Fibroblast of skin of scalp (primary cell): ENCODE measurements around the gene TESK2. TPM values are rescaled to one million over a fixed set of nuclear protein-coding genes. Genes with fewer than 3 reads are reported as not detected.
"Not testable (repeated sequence)": the region's sequence is repeated elsewhere in the genome, so short reads cannot be mapped to it uniquely, and the experiment has no call there.

Experiments
- DNase-seq: peaks from one replicate; pipeline ENCODE4 v3.0.0-alpha.2; 2013
- polyA plus RNA-seq, 2 experiments: library from polyadenylated mRNA; unstranded; fragments of 120-200 nt; gene quantifications; one replicate each; pipeline ENCODE4 v1.2.1, GENCODE V29; 2013; ENCODE audit not compliant: insufficient read length in 2 of 2

Gene TESK2
- 1.1 TPM for polyA plus RNA-seq (2013, experiment 1 of 2; ENCODE audit: insufficient read length)
- polyA plus RNA-seq (2013, experiment 2 of 2; ENCODE audit: insufficient read length), result 1.5 TPM

GRCh38 chr1:45490626-45491486 lies at the start of gene TESK2:
TSS of gene TESK2 (minus strand) at chr1:45491163. CDS start at chr1:45457785, 33,378 bp downstream.
- DNase-seq, result peak; percentile 99

DNA sequence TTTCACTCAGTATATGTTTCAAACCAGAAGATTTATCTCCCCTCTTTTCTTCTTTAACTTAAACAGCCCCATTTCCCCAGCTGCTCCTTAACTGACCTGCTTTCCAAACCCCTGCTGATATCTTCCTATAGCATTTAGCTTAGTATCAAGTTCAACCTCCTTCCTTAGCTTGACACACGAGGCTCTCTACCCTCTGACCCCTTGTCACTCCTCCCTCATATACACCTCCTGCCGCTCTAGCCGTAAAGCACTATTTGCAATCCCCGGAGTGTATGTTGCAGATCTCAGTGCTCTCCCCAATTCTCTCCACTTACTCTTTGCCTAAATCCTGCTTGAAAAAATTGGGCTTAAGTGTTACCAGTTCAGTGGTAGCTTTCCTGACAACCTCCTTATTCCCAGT lies 45.9 kb upstream of the TESK2 start:
- no peak for DNase-seq

DNA sequence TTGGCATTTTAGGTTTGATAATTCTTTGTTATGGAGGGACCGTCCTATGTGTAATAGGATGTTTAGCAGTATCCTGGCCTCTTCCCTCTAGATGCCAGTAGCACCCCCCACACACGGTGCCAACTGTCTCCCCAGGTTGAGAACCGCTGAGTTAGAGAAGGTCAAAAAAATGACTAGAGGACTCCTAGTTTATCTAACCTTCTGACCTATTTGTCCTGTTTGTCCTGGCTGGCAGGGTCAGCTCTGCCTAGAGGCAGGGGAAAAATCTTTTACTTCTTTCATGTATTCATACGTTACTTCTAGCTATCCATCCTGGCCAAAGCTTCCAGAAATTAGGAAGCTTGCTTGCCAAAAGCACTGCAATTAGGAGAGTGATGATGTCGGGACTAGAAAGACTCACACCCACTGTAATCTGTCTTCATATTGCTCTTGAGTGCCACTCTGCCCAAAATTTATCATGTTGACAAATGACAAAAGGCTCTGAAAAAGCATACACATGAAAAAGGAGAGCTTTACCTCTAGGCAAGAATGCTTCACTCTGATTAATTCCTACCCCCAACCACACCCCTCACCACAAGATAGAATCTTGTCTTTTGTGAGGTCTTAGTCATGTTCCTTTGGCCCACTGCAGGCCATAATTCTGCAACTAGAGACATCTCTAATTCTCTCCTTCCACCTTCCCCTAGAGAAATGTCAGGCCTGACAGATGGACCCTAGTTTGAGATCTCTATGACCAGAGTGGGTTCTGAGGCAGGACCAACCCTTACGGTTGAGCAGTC lies 45.2 kb upstream of the TESK2 start:
- DNase-seq, result no peak

- DNase-seq, result no peak
Measured at GRCh38 chr1:45531873-45532272, 40.9 kb upstream of the TESK2 start.

DNA sequence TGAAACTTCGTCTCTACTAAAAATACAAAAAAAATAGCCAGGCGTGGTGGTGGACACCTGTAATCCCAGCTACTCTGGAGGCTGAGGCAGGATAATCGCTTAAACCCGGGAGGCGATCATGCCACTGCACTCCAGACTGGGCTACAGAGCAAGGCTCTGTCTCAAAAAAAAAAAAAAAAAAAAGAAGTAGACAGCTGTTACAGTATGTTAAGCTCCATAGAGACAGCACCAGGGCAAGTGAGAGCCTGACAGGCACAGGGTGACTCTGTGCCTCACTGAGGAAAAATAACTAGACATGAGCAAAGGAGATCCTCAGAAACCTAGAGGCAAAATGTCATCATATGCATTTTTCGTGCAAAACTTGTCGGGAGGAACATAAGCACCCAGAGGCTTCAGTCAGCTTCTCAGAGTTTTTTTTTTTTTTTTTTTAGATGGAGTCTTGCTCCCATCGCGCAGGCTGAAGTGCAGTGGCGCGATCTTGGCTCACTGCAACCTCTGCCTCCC lies 39.7 kb upstream of the TESK2 start:
- DNase-seq, result no peak

GRCh38 chr1:45526135-45526644 lies 35.2 kb upstream of the TESK2 start:
- DNase-seq, result no peak

- DNase-seq, result not testable (repeated sequence)
Measured at GRCh38 chr1:45523975-45524374, 33.0 kb upstream of the TESK2 start.

DNA sequence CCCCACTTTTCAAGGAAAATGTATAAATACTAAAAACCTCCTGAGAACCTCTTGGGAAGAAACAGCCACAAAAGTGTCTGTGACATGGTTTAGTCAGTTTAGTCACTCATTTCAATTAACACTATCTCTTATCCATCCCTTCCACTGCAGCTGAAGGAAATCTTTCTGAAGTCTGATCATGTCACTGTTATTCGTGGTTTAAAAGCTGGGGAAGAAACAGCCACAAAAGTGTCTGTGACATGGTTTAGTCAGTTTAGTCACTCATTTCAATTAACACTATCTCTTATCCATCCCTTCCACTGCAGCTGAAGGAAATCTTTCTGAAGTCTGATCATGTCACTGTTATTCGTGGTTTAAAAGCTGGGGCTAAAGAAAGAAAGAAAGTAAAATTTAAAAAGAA lies 32.6 kb upstream of the TESK2 start:
- not testable (repeated sequence) for DNase-seq

DNA sequence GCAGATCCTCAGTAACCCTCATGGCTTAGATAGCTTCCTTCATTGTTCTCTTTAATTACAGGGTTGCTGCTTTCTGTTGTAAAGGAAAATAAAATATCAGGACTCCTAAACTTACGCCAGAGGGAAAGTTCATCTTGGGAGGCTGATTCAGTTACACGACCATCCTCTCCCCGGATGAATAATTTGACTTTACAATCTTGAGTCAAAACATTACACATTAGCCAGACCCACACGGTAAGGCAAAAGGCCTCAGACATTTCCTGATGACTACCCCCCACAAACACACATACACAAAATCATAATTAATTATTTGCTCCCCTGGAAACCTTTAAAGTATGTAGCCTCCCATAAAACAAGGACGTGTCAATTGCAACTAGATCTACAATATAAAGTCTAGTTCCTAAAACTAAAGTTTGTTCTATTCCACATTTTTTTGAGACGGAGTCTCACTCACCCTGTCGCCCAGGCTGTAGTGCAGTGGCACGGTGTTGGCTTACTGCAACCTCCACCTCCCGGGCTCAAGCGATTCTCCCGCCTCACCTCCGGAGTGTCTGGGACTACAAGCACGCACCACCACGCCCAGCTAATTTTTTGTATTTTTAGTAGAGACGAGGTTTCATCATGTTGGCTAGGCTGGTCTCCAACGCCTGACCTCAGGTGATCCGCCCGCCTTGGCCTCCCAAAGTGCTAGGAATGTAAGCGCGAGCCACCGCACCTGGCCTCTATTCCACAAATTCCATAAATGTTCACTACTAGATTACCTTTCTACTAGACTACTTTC lies 31.6 kb upstream of the TESK2 start:
- DNase-seq, result peak; percentile 41

DNA sequence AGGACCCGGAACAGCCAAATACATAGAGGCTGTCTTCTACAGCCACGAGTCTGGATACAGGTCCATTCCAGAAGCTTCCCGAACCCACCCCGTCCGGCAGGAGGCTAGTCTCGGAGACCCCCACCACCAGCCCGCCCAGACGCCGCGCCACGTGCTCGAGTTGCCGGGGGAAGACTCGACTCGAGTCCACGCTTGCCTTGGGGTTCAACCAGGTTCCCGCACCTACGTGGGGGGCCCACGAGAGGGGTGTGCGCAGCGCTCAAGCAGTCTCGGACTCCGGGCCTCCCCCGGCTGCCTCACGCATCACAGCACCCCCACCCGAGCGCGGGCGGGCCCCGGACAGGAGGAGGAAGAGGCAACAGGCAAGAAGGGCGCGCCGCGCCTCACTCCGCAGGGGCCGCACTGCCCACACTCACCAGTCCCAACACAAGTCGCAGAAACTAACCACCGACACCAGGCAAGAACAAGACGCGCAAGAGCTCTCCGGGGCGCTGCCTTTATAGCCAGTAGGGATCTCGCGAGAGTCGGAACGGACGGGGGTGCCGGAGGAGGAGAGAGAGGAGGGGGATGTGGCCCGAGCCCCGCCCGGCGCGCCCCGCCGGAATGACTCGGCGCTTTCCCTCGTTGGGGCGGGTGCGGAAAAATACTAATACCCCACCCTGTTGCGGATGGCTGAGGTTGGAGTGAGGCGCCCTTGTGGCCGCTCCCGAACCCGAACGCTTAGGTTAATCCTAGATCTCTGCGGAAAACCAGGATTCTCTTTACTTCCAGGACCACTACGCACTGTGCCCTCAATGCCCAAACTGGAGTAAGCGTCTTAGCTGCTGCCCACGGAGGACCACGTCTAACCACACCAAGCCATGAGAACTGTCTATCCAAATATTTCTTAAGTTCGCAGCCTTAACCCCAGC lies 30.7 kb upstream of the TESK2 start, which contains the start of gene PRDX1:
Gene PRDX1 (minus strand): TSS at position 472 of the 911 bp plus-strand sequence. CDS start 2,841 bp downstream, outside the sequence.
- peak; percentile 98 for DNase-seq

DNA sequence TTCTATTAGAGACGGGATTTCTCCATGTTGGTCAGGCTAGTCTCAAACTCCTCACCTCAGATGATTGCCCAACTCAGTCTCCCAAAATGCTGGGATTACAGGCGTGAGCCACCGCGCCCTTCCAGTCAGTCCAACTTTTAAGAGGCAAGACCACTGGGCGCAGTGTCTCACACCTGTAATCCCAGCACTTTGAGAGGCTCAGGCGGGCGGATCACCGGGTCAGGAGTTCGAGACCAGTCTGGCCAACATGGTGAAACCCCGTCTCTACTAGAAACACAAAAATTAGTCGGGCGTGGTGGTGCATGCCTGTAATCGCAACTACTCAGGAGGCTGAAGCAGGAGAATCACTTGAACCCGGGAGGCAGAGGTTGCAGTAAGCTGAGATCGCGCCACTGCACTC lies 28.8 kb upstream of the TESK2 start:
- DNase-seq, result not testable (repeated sequence)

- DNase-seq, result no peak
Measured at GRCh38 chr1:45518910-45519309, 27.9 kb upstream of the TESK2 start.

- not testable (repeated sequence) for DNase-seq
Measured at GRCh38 chr1:45518366-45518765, 27.4 kb upstream of the TESK2 start.

DNA sequence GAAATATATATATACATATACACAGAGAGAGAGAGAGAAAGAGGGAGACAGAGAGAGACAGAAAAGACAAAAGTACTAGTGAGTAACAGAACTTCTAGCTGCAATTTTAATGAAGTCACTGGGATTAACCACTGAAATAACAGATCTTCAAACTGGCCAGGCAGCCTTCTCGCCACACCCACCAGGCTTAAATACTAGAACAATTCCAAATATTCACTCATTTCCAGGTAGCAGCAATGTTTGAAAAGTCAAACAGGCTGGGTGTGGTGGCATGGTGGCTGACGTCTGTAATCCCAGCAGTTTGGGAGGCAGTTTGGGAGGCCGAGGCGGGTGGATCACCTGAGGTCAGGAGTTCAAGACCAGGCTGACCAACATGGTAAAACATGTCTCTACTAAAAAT lies 25.5 kb upstream of the TESK2 start:
- no peak for DNase-seq

DNA sequence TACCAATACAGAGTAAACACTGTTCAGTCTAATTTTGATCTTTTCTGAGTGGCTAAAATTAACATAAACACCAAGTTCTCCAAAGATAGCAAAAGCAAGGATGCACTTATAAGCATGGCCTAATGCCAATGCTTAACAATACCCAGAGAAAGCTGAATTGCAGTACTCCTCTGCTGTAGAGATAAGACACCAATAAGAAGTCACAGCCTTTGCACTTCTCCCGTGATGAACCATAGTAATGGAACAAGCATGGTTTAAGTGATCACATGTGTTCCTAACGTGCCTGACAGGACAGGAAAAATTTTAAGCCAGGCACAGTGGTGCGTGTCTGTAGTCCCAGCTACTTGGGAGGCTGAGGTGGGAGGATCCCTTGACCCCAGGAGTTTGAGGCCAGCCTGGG lies 25.1 kb upstream of the TESK2 start:
- DNase-seq, result no peak

- not testable (repeated sequence) for DNase-seq
Measured at GRCh38 chr1:45513532-45514260, 22.7 kb upstream of the TESK2 start.

DNA sequence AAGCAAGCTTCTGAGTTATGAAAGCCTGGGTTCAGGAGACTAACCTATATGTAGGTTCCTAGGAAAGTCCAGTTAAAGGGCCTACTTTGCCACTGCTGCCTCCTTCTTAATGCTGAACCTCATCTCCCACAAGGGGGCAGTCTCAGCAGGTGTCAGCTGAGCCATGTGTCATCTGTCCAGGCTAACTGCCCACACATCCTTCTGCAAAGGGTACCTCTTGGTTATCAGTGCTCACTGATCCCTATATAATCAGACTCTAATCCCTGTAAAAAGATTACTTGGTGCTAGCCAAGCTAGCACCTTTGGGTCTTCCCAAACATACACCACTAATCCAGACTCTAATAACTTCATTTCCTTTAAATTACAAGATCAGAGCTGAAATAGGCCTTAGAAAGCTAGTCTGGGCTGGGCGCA lies 21.7 kb upstream of the TESK2 start:
- DNase-seq, result peak; percentile 57

DNA sequence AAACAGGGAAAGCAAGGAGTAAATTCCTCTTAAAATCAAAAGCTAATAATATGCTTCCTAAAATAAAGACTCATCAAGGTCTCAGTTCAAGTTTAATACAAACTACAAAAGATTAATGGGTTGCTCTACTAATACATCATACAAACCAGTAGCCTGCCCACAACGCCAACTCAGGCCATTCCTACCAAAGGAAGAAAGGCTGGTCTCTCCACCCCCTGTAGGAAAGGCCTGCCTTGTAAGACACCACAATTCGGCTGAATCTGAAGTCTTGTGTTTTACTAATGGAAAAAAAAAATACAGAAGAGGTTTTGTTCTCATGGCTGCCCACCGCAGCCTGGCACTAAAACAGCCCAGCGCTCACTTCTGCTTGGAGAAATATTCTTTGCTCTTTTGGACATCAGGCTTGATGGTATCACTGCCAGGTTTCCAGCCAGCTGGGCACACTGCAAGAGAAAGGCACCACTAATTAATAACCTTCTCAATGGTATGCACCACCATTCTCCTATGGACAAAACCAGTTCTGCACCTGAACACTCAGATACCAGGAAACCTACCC lies 20.1 kb upstream of the TESK2 start:
- no peak for DNase-seq

GRCh38 chr1:45510036-45510971 lies 19.3 kb upstream of the TESK2 start:
- no peak for DNase-seq
